ENCODE measurements around the gene RUNX3.
"Not testable (repeated sequence)": the region's sequence is repeated elsewhere in the genome, so short reads cannot be mapped to it uniquely, and the experiment has no call there.

The RUNX3 gene

GRCh38 chr1:24930260-24931145, at the start of gene RUNX3:
RUNX3 (minus strand) TSS chr1:24930276; CDS start chr1:24929868, 408 bp downstream.
- no peak for DNase-seq (ENCODE audit: low read depth, low spot score)

- DNase-seq (ENCODE audit: low read depth, low spot score): not testable (repeated sequence)
These were observed 49.2 kb upstream of the RUNX3 start for GRCh38 chr1:24979232-24979631.

- no peak for DNase-seq (ENCODE audit: low read depth, low spot score)
These were observed 48.4 kb upstream of the RUNX3 start for GRCh38 chr1:24978383-24979032.

GRCh38 chr1:24975391-24975790, 45.3 kb upstream of the RUNX3 start:
- no peak for DNase-seq (ENCODE audit: low read depth, low spot score)

DNA sequence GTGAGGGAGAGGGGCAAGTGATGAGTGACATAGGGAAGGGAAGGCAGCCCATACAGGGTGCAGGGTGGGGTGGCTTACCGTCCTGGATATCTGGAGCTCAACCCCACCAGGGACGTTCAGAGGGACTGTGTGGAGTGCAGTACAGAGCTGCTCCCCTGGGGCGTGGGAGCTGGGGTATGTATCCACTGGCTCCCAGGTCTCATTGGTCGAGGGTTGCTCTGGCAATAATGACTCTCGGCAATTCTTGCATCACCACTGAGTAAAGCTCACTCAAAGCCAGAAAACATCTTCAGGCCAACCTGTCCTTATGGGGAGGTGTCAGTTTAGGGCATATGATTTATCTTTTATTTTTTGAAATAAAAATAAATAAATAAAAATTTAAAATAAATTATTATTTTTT, 43.2 kb upstream of the RUNX3 start:
- no peak for DNase-seq (ENCODE audit: low read depth, low spot score)

GRCh38 chr1:24972915-24973242, 42.8 kb upstream of the RUNX3 start:
- DNase-seq (ENCODE audit: low read depth, low spot score): no peak

GRCh38 chr1:24972221-24972914, 42.3 kb upstream of the RUNX3 start:
- DNase-seq (ENCODE audit: low read depth, low spot score): no peak

- DNase-seq (ENCODE audit: low read depth, low spot score): no peak
These were observed 41.1 kb upstream of the RUNX3 start for GRCh38 chr1:24970926-24971875.

DNA sequence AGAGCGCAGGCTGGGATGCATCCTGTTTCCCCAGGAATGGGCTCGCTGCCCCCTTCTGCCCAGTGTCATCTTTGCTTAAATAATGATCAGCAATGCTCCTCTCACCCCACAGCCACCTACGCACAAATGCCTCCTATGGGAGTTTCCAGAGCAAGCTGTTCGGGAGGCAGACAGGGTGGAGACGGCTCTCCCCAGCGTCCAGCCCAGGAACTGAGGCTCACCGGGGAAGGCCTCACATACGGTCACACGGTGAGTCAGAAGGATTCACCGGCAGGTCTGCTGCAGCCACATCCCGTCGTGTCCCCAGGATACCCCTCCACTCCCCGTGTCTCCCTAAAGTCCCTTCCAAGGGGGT, 40.3 kb upstream of the RUNX3 start:
- DNase-seq (ENCODE audit: low read depth, low spot score): no peak

DNA sequence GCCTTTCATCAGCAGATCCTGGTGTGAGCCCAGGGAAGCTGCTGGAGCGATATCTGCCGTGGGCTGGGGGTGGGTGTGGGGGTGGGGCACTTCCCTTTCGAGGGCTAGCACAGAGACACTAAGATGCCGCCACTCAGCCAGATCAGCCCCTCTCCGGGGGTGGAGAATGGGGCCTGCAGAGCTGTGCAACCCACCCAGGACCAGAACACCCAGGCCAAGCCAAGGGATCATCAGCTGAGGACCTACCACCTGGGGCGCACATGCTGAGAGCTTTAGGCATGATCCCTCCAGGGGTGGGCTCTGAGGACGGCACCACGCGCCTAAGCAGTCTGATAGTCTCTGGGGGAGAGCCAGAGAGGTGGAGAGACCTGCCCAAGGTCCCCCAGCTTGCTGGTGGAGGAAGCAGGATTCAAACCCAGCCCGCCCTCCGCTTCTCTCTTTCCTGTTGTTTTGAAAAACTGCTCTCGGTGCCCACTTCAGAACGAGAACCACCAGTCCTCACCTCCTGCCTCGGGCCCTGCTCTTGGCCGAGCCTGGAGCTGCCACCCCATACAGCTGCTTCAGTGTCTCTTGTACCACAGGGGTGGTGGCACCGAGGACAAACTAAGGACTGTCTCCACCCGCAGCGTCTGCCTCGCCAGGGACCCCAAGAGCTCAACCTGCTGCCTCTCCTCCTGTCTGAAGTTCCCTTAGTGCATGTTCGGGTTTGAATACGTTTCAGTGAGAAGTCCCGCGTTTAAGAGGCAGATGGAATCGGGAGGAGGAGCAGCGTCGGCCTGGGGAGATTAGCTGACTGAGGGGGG, 39.7 kb upstream of the RUNX3 start:
- no peak for DNase-seq (ENCODE audit: low read depth, low spot score)

DNA sequence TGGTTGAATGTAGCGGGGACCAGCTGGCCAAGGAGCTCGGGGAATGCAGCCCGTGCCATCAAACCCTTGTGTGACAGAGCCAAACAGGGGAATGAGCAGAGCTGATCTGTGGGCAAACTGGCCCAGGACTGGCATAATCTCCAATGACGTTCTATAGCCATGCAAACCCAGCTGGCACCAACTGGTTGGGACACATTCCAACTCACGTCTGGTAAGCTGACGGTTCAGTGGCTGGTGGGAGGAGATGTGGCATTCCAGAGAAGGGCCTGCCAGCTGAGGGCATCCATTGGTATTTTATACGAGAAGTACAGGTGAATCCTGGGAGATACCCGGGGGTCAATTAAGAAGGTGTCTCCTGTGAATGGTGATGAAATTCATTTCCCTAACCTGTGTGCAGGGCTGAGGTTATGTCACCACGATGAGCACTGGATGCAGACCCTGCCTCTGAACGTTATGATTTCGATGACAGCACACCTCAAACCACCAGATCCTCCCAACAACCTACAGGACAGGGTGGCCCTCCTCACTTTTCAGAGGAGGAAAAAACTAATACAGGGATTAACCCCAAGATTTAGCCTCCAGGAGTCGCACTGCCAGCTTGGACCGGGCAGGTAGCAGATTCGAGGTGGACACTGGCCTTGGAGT, 39.0 kb upstream of the RUNX3 start:
- no peak for DNase-seq (ENCODE audit: low read depth, low spot score)

DNA sequence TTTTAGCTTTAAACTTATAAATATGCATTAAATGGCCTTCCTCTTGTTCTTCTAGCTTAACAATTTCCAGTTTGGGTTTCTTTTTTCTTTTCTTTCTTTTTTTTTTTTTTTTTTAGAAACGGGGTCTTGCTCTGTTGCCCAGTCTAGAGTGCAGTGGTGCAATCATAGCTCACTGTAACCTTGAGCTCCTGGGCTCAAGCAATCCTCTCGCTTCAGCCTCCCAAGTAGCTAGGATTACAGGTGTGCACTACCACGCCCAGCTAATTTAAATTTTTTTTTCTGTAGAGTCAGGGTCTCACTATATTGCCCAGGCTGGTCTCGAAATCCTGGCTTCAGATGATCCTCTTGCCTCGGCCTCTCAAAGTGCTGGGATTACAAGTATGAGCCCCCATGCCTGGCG, 37.9 kb upstream of the RUNX3 start:
- no peak for DNase-seq (ENCODE audit: low read depth, low spot score)

DNA sequence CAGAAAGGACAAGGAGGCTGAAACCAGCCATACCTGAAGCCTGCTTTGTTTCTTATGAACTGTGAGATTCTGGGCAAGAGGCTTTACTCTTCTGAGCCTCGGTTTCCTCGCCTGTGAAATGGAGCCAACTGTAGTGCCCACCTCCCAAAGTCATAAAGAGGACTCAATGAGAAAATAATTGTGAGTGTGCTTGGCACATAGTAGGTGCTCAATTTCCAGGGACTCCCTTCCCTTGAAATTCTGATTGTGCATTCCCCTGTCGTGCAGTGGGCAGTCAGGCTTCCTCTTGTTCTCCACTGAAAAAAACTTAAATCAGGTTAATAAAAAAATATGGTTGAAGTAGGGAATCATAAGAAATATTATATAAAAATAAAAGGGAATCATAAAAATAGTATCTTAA, 37.5 kb upstream of the RUNX3 start:
- no peak for DNase-seq (ENCODE audit: low read depth, low spot score)

DNA sequence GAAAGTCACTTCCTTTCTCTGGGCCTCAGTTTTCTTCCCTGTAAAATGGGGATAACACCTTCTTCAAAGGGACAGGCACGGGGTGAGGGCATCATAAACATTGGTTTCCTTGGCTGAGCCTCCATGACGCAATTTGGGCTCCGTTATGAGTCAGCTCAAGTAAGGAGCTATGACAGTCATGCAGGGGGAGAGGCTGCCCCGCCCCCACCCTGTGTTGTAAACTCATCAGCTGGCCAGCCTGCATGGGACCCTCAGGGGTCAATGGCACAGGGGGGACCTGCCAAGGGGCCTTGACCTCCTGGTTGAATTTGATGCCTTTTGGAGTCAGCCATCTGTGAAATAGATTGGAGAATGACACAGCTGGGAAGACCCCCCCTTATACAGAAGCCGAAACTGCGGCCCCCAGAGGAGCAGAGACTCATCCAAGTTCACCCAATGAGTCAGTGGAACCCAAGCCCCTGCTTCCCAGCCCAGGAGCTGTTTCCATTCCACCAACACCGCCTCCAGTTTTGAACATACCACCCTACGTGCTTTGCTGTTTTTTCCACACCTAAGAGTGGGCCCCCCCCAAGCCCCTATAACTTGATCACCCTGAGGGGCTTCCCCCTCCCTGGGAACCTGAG, 36.8 kb upstream of the RUNX3 start:
- no peak for DNase-seq (ENCODE audit: low read depth, low spot score)

- DNase-seq (ENCODE audit: low read depth, low spot score): no peak
These were observed 36.1 kb upstream of the RUNX3 start for GRCh38 chr1:24966121-24966723.

DNA sequence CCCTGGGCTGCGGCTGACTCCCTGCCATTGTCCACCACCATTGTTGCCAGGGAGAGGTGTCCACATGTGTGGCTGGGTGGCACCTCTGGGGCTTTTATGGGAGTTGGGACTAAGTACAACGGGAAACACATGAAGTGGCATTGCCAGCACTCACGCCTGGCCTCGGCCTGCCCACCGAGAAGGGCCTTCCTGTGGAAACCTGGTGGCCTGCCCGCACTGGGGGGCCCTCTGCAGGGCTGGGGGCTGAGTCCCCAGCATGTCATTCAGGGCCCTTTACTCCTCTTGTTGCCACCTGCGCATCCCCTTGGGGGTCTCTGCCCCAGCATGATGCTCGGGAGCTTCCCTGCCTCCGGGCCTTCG, 35.5 kb upstream of the RUNX3 start:
- DNase-seq (ENCODE audit: low read depth, low spot score): no peak

DNA sequence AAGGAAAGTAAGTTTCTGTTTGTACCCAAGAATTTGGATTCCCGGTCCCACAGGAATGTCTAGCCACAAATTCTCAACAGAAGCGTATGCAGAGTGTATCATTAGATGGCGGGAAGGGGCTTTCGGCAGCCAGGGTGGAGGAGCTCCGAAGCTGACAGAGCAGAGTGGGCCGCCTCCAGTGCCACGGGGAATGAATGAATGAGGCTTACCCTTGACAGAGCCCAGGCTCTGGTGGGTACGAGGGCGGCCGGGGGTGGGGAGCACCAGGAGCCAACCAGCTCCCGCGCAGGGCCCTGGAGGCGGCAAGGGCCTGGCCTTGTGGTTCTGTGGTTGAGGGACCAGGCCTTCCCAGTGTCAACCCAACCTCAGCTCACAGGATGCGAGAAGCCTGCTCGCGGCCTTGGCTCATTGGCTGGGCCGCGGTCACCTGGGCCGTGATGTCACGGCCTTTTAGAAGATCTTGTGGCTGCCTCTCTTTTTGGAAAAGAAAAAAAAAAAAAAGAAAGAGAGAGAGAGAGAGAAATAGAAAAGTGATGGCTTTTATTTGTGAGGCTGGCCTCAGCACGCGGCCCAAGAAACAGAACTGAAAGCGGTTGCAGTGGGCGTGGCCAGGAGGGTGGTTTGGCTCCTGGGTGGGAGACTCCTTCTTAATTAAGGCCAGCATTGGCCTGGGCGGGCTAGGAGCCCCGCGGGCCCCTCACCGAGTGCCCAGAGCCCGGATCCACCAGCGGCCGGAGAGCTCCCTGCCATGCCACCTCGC, 34.9 kb upstream of the RUNX3 start:
- no peak for DNase-seq (ENCODE audit: low read depth, low spot score)

- DNase-seq (ENCODE audit: low read depth, low spot score): no peak
These were observed 34.0 kb upstream of the RUNX3 start for GRCh38 chr1:24963943-24964693.
